Lower lobe of right lung (tissue), 2 donors: ENCODE measurements around the gene PSMG4. TPM values are rescaled to one million over a fixed set of nuclear protein-coding genes. Genes with fewer than 3 reads are reported as not detected.

Experiments
- ATAC-seq, 2 donors: fragments of 200-7000 bp; cut with Tn5 transposase; one replicate each; pipeline ENCODE4 v1.9.1; 2020 to 2022; ENCODE audit warnings: mild to moderate bottlenecking in 2 of 2, moderate library complexity in 2 of 2
- DNase-seq: peaks from one replicate; pipeline ENCODE4 v3.0.0-alpha.2; 2020
- H3K27ac ChIP-seq: fragments of 200-600 bp; one replicate; pipeline ENCODE4 v1.8.0; 2022
- H3K27me3 ChIP-seq: fragments of 200-600 bp; one replicate; pipeline ENCODE4 v1.8.0; 2022; ENCODE audit warnings: low read depth
- H3K36me3 ChIP-seq: fragments of 200-600 bp; one replicate; pipeline ENCODE4 v1.8.0; 2022; ENCODE audit warnings: mild to moderate bottlenecking
- H3K4me1 ChIP-seq: fragments of 200-600 bp; one replicate; pipeline ENCODE4 v1.8.0; 2022
- H3K4me3 ChIP-seq: fragments of 200-600 bp; one replicate; pipeline ENCODE4 v1.8.0; 2022; ENCODE audit warnings: mild to moderate bottlenecking
- H3K9me3 ChIP-seq: fragments of 200-600 bp; one replicate; pipeline ENCODE4 v1.8.0; 2022
- CTCF ChIP-seq: fragments of 200-600 bp; IDR thresholded peaks from one replicate; pipeline ENCODE4 v1.8.0; 2022; ENCODE audit warnings: antibody characterized with exemption, mild to moderate bottlenecking
- intact Hi-C: fragments of 100-400 bp; cut with DNase I; formaldehyde crosslinking; loops from one replicate; pipeline ENCODE4 v1.11.0; 2022
- total RNA-seq: library from RNA; stranded (reverse); fragmentation: NEBNext Ultra II Directional; extraction: Animal tissue kit (Norgen Biotek cat#: 25700); gene quantifications from one replicate; pipeline ENCODE4 v1.2.1, GENCODE V29; 2021
- donor health status: DM: no; HTN: yes; CAD: no; lungs with severe emphysema.

The PSMG4 gene
- total RNA-seq, 1 donor from 2014 or later = 19.1 TPM

GRCh38 chr6:3212261-3212660, 46.5 kb upstream of the PSMG4 start:
- Histone ChIP-seq H3K27ac (no peak overlapping the region), H3K9me3 (no peaks in the 10 kb centered on the region), H3K4me1 (peaks cover 4% of the 10 kb centered on the region), H3K36me3 (no peaks in the 10 kb centered on the region), H3K4me3 (no peak overlapping the region), H3K27me3 (no peaks in the 10 kb centered on the region)
- DNase-seq = no peak
- intact Hi-C loops = no loop called here
- TF ChIP-seq CTCF = no peak
- no peak for ATAC-seq

- Histone ChIP-seq H3K9me3 (no peaks in the 10 kb centered on the region), H3K36me3 (no peaks in the 10 kb centered on the region), H3K27ac (no peak overlapping the region), H3K27me3 (no peaks in the 10 kb centered on the region), H3K4me3 (no peak overlapping the region), H3K4me1 (peaks cover 4% of the 10 kb centered on the region)
- TF ChIP-seq CTCF = no peak
- DNase-seq (no peak), ATAC-seq (no peak)
- intact Hi-C loops = no loop called here
Measured at GRCh38 chr6:3213334-3213695, 45.4 kb upstream of the PSMG4 start.

- intact Hi-C loops = no loop called here
- Histone ChIP-seq H3K27me3 (peaks cover 1% of the 10 kb centered on the region), H3K4me1 (no peaks in the 10 kb centered on the region), H3K27ac (no peak overlapping the region), H3K9me3 (no peaks in the 10 kb centered on the region), H3K36me3 (no peaks in the 10 kb centered on the region), H3K4me3 (no peak overlapping the region)
- no peak for TF ChIP-seq CTCF
- DNase-seq (no peak), ATAC-seq (no peak)
Measured at GRCh38 chr6:3214898-3215297, 43.8 kb upstream of the PSMG4 start.

GRCh38 chr6:3217286-3217685, 41.5 kb upstream of the PSMG4 start:
- Histone ChIP-seq H3K9me3 (no peaks in the 10 kb centered on the region), H3K27me3 (peaks cover 5% of the 10 kb centered on the region), H3K27ac (no peak overlapping the region), H3K36me3 (no peaks in the 10 kb centered on the region), H3K4me3 (no peak overlapping the region), H3K4me1 (no peaks in the 10 kb centered on the region)
- intact Hi-C loops = no loop called here
- no peak for TF ChIP-seq CTCF
- no peak for ATAC-seq
- no peak for DNase-seq

GRCh38 chr6:3218266-3218665, 40.5 kb upstream of the PSMG4 start:
- no peak for TF ChIP-seq CTCF
- no peak overlapping the region for H3K27ac ChIP-seq
- DNase-seq (no peak), ATAC-seq (no peak)
- H3K36me3 ChIP-seq = no peaks in the 10 kb centered on the region
- intact Hi-C loops = no loop called here
- H3K4me3 ChIP-seq = no peak overlapping the region
- peaks cover 5% of the 10 kb centered on the region for H3K27me3 ChIP-seq
- no peaks in the 10 kb centered on the region for H3K4me1 ChIP-seq
- H3K9me3 ChIP-seq = no peaks in the 10 kb centered on the region

- no peak overlapping the region for H3K4me3 ChIP-seq
- no peaks in the 10 kb centered on the region for H3K36me3 ChIP-seq
- no peaks in the 10 kb centered on the region for H3K4me1 ChIP-seq
- TF ChIP-seq CTCF = no peak
- no peaks in the 10 kb centered on the region for H3K9me3 ChIP-seq
- ATAC-seq (no peak), DNase-seq (no peak)
- intact Hi-C loops = no loop called here
- H3K27me3 ChIP-seq = peaks cover 5% of the 10 kb centered on the region
- no peak overlapping the region for H3K27ac ChIP-seq
Measured at GRCh38 chr6:3220366-3220765, 38.4 kb upstream of the PSMG4 start.
